IPS DF 19.7 (cell line): Measurements from ENCODE around the gene RPUSD3.
A peak's percentile ranks its signal among the peaks of the same experiment; 100 is the strongest.
"Not testable (repeated sequence)": the region's sequence is repeated elsewhere in the genome, so short reads cannot be mapped to it uniquely, and the experiment has no call there.

Source experiments
- DNase-seq: peaks from one replicate; pipeline ENCODE4 v3.0.0-alpha.2; 2013; ENCODE audit warnings: low read depth, low spot score

The RPUSD3 gene

GRCh38 chr3:9843715-9844438 is at the start of gene RPUSD3:
TSS of gene RPUSD3 (minus strand) at chr3:9844008. CDS start at chr3:9843990, 18 bp downstream.
- DNase-seq, result peak; percentile 64

GRCh38 chr3:9891072-9891622 is 47.3 kb upstream of the RPUSD3 start:
- DNase-seq, result no peak

- DNase-seq, result peak; percentile 30
Measured at GRCh38 chr3:9890249-9891071, 46.7 kb upstream of the RPUSD3 start, which contains the start of gene JAGN1. TSS of gene JAGN1 (plus strand) at chr3:9890610. CDS start at chr3:9890723, 113 bp downstream.

- DNase-seq, result no peak
Measured at GRCh38 chr3:9889405-9889804, 45.6 kb upstream of the RPUSD3 start.

- DNase-seq, result no peak
Measured at GRCh38 chr3:9888540-9888939, 44.7 kb upstream of the RPUSD3 start.

- no peak for DNase-seq
Measured at GRCh38 chr3:9887480-9887879, 43.7 kb upstream of the RPUSD3 start.

DNA sequence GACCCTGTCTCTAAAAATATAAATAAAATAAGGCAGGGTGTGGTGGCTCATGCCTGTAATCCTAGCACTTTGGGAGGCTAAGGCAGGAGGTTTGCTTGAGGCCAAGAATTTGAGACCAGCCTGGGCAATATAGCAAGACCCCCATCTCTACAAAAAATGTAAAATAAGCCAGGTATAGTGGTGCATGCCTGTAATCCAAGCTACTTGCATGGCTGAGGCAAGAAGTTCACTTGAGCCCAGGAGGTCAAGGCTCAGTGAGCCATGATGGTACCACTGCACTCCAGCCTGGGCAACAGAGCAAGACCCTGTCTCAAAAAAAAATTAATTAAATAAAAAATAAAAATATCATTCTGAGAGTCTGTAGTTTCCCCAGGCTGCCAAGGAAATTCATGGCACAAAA is 42.5 kb upstream of the RPUSD3 start:
- no peak for DNase-seq

DNA sequence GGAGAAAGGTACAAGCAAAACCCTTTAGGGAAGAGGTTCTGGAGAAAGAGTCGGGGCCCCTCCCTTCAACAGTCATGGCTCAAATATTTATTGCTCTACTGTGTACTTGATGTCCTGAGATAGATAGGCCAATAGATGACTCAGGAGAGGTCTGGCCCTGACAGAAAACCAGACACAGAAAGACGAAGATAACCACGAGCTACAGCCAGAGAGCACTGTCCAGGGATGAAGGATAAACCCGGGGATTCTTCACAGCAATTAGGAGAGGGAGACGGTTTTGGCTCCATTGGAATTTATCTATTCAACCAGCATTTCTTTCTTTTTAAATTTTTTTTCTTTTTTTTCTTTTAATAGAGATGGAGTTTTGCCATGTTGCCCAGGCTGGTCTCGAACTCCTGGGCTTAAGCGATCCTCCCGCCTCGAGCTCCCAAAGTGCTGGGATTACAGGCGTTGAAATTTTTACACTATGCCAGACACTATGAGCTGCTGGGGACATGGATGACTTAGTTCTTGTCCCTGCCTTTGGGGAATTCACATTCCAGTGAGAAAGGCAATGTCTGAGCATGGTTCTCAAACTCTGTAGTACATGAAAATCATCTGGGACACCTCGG is 40.9 kb upstream of the RPUSD3 start:
- no peak for DNase-seq

GRCh38 chr3:9883706-9884554 is 40.1 kb upstream of the RPUSD3 start:
- DNase-seq, result no peak

GRCh38 chr3:9881441-9881840 is 37.6 kb upstream of the RPUSD3 start:
- no peak for DNase-seq

- no peak for DNase-seq
Measured at GRCh38 chr3:9879830-9880549, 36.2 kb upstream of the RPUSD3 start, which contains the start of gene CIDEC. TSS of gene CIDEC (minus strand) at chr3:9880253. CDS start at chr3:9878486, 1,767 bp downstream.

DNA sequence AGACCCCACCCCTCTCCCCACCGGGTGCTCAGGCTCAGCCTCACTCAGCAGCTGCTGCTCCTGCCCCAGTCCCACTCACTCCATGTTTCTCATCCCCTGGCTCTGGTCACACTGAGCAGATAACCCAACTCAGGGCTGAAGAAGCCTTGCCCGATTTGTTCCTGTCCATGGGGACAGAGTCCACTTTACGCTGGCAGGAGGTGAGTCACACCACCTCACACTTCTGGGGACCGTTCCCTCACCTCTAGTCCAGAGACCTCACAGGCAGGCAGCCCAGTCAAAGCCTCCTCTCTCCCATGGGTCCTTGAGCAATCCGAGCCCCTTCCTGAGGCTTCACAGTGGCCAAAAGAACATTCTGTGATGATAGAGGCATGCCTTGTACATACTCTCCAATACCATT is 34.9 kb upstream of the RPUSD3 start:
- DNase-seq, result no peak

- no peak for DNase-seq
Measured at GRCh38 chr3:9876991-9877390, 33.2 kb upstream of the RPUSD3 start.

- not testable (repeated sequence) for DNase-seq
Measured at GRCh38 chr3:9876255-9876654, 32.4 kb upstream of the RPUSD3 start.

GRCh38 chr3:9875448-9875847 is 31.6 kb upstream of the RPUSD3 start:
- DNase-seq, result no peak

- DNase-seq, result not testable (repeated sequence)
Measured at GRCh38 chr3:9872067-9872466, 28.3 kb upstream of the RPUSD3 start.

- DNase-seq, result no peak
Measured at GRCh38 chr3:9870978-9871377, 27.2 kb upstream of the RPUSD3 start.

GRCh38 chr3:9869955-9870354 is 26.1 kb upstream of the RPUSD3 start:
- no peak for DNase-seq

GRCh38 chr3:9867106-9867505 is 23.3 kb upstream of the RPUSD3 start:
- DNase-seq, result no peak

GRCh38 chr3:9866639-9867038 is 22.8 kb upstream of the RPUSD3 start:
- no peak for DNase-seq
